Activated gamma-delta T cell treated with Interleukin-2 at 50 U/mL for 16 hours (primary cell): ENCODE data around the gene TAF12.
"Not testable (repeated sequence)": the region's sequence is repeated elsewhere in the genome, so short reads cannot be mapped to it uniquely, and the experiment has no call there.

ENCODE experiments used
- DNase-seq: peaks from one replicate; pipeline ENCODE4 v3.0.0-alpha.2; 2020

The TAF12 gene

GRCh38 chr1:28642056-28642846 is 616 bp downstream of the TAF12 start:
- no peak for DNase-seq

GRCh38 chr1:28640766-28641165 is 2.1 kb downstream of the TAF12 start:
- DNase-seq = peak; percentile 13

GRCh38 chr1:28632560-28632959 is 10.3 kb downstream of the TAF12 start:
- no peak for DNase-seq

DNA sequence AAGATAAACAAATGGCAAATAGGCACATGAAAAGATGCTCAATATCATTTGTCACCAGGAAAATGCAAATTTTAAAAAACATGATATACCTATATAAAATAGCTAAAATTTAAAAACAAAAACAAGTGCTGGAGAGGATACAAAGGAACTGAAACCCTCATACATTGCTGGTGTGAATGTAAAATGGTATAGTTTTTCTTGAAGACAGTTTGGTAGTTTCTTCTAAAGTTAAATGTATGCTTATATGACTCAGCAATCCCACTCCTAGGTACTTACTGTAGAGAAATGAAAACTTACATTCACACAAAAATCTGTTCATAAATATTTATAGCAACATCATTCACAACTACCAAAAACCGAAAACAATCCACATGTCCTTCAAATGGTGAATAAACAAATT is 11.2 kb downstream of the TAF12 start:
- no peak for DNase-seq

DNA sequence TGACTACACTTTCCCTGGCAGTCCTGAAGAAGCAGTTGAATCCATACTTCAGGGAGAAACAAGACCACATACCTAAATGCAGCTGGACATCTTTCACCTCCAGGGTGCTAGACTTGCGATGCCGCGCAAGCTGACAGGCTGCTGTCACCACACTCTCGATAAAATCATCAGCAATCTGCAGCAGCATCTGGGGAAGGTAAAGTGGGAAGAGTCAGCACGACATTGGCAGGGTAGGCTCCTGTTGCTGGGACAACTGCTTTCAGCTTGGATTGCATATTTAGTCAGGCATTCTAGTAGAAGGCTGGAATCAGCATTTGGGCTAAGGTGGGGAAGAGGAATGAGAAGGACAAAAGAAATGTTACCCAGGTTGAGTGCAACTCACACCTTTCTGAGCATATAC is 29.7 kb downstream of the TAF12 start:
- DNase-seq = no peak

GRCh38 chr1:28606771-28607170 is 36.1 kb downstream of the TAF12 start:
- no peak for DNase-seq

DNA sequence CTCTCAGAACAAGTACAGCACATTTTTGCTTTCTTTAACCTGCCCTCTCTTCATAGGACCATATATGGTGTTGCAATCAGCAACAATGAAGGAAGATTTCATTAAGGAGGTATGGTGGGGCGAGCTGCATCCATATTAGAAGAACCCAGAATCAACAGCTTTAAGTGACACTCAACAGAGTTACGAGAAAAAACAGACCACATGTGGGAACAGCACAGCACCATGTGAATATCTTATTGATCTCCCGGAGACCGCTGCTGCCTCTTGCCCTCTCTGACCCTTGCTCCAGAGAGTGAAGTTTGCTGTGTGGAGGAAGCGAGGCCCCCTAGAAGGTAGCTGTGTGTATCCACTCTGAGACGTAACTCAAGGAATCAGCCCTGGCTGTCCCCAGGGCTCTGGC is 37.9 kb downstream of the TAF12 start:
- no peak for DNase-seq

DNA sequence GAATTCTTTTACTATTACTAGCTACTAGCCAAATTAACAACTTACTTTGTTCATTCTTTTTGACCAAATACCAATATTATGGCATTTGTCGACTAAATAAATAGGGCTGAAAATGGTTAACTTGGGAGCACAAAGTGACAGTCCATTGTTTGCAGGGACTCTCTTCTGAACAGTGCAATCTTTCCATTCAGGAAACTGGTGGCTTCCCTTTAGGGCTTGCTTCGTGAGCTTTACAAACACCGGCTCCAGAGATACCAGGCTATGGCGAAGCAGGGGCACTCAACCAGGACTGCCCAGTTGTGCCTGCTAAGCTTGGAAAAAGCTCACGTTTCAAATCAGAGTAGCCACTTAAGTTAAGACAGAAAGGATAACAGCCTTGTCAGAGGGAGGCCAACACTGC is 38.5 kb downstream of the TAF12 start:
- no peak for DNase-seq

DNA sequence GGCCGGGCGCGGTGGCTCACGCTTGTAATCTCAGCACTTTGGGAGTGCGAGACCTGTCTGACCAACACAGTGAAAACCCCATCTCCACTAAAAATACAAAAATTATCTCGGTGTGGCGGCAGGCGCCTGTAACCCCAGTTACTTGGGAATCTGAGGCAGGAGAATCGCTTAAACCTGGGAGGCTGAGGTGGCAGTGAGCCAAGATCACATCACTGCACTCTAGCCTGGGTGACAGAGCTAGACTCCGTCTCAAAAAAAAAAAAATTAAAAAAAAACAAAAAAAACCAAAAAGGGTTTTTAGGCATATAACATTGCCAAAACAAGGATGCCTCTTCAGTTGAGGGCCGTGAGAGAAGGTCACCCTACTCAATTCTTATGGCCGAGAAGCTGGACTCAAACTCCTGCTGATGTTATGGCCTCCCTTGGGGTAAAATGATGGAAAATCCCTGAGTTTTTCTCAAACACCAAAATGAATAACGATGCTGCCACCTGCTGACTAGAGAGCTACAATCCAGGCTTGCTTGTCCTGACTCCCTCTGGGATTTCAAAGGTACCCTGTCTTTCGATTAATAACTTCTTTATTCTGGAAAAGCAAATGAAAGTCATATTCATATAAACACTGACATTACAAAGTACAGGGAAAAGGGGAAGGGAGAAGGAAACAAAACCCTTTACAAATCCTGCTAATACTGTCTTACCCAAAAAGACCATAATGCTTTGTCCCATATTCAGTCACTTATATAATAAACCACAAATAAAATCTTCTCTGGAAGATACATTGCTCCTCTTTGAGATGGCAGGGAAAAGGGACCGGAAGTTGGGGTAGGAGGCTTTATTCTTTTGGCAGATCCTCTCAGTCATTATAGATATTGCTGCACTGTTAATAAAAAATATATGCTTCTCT is 40.1 kb downstream of the TAF12 start:
- no peak for DNase-seq

DNA sequence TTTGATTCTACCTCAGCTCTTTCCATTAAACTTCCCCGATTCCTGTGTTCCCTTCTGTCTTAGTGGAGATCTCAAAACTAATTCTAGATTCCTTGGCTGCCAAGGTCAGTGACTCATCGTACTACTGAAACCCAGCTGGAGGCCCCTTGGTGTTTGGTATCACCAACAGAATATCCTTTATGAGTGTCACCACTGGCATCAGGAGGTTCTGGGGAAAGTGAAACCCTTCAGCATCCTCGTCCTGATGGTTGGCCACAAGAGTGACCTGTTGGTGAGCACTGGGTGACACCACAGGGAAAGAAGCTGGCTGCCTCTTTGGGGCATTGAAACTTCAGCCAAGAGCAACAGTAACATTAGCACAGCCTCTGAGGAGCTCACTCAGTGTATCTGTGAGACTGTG is 41.2 kb downstream of the TAF12 start:
- no peak for DNase-seq

DNA sequence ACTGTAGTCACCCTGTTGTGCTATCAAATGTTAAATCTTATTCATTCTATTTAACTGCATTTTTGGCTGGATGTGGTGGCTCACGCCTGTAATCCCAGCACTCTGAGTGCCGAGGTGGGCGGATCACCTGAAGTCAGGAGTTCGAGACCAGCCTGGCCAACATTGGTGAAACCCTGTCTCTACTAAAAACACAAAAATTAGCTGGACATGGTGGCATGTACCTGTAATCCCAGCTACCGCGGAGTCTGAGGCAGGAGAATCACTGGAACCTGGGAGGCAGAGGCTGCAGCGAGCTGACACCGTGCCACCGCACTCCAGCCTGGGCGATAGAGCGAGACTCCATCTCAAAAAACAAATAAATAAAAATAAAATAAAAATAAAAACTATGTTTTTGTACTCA is 46.6 kb downstream of the TAF12 start:
- DNase-seq = not testable (repeated sequence)

- DNase-seq = no peak
Observed at GRCh38 chr1:28595412-28596191, 47.3 kb downstream of the TAF12 start.

DNA sequence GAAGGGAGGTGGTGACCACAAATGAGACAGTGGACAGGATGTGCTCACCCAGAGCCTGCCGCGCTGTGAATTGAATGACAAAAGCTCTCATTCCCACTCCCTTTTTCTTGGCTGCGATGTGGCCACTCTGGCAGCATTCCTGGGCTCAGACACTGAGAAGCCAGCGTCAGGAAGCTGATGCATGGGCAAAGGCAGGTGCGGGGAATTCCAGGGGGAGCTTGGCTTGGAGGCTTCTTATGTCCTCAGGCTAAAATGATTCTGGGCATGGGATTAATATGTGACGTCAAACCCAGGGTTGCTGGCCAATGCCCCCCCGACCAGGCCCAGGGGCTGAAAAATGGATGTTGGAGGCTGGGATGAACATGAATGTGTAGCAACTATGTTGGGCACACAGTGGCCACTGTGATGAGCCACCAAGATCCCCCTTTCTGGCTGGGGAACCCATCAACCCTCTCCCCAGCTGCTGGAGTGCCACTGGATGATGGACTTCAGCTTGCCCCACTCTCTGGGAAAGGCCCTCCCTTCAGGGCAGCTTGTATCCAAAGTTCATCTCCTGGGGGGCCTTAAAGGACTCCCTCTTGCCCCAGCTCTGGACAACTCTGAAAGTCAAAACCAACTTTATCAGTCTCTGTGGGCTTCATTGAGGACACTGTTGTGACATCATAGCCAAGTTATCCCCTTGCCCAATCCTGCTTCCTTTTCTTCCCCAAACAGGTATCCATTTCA is 48.0 kb downstream of the TAF12 start:
- not testable (repeated sequence) for DNase-seq

DNA sequence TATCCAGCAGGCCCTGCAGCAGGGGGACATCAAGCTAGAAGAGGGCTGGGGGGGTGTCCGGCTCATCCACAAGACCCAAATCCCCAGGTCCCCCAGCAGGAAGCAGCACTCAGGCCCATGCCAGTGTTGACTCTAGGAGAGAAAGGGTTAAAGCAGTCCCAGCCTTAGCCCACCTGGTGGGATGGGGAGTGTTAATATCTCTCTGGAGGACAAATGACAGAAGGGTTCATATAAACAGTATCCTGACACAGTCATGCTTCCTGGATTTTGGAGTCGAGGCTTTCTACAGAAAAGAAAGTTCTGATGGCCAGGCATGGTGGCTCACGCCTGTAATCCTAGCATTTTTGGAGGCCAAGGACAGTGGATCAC is 48.9 kb downstream of the TAF12 start:
- DNase-seq = not testable (repeated sequence)

- no peak for DNase-seq
Observed at GRCh38 chr1:28592321-28593071, 50.4 kb downstream of the TAF12 start.

DNA sequence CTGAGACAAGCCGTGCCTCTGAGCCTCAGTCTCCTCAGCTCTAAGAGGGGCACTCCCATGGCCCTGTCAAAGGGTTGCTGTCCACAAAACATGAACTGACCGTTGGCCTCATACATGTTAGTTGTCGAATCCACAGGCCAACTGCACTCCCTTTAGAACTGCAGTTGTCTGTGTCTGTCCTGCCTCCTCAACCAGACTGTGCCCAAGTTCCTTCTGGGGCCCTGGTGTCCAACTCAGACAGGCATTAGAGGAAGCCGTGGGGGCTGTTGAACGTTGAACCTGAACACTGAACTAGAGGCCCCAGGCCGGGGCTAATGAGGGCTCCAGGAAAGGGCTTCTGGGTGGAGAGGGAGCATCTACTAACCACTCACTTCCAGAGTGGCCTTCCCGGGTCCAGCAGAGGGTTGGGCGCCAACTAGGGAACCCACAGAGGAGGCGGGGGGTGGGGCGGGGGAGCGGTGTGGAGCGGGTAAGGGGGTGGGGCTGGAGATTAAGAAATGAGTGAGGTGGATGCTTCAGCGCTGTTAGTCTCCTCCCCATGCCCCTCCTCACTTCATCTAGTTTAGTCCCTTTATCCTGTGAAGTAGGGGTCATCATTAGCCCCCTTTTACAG is 51.1 kb downstream of the TAF12 start, which contains the start of gene RAB42:
Gene RAB42, plus strand, starts transcription at position 558 of the 613 bp plus-strand sequence. CDS start 247 bp downstream, outside the sequence.
- no peak for DNase-seq

GRCh38 chr1:28586585-28587391 is 56.1 kb downstream of the TAF12 start:
- DNase-seq = not testable (repeated sequence)

GRCh38 chr1:28582248-28582615 is 60.6 kb downstream of the TAF12 start:
- no peak for DNase-seq

DNA sequence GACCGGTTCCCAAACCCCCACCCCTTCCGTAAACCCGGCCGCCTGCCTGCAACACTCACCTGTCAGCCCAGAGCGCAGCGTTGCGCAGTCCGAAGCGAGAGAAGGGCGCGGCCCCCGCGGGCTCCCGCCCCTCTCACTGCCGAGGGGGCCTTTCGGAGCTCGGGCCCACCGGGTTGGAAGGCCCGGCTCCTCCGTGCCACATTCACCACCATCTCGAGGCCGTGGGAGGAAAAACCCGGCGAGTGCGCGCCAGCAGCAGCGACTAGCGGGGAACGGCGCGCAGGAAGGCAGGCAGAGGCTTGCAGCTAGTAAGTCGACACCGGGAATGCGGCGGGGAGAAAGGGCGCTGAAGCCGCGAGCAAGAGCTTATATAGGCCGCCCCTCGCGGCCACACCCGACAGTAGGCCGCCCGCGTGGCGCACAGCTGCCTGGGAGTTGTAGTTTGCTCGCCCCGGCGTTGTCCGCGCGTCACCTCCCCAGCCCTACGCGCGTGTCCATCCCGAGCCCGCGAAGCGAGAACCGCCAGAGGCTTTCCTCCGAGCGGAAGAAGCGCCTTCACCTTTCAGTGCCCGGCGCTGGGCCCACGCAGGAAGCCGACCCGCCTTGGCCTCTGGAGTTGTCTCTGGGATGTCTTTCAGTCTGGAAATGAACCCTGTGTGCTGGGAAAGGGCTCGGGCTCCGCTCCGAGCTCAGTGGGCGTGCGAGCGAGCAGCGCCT is 61.2 kb downstream of the TAF12 start:
- peak; percentile 88 for DNase-seq
